Naive B cell (primary cell): ENCODE measurements around the gene SRSF4. TPM values are rescaled to one million over a fixed set of nuclear protein-coding genes. Genes with fewer than 3 reads are reported as not detected.
"Not testable (repeated sequence)": the region's sequence is repeated elsewhere in the genome, so short reads cannot be mapped to it uniquely, and the experiment has no call there.

Experiments
- ATAC-seq, 2 donors: fragments of 150-1000 bp; cut with Tn5 transposase; 2 replicates each; pipeline ENCODE4 v1.10.0; 2021; ENCODE audit warnings: low read depth in 2 of 2, mild to moderate bottlenecking in 2 of 2, moderate library complexity in 2 of 2
- DNase-seq: peaks from one replicate; pipeline ENCODE4 v3.0.0; 2022
- H3K27ac Mint-ChIP-seq, 6 donors: one replicate each; pipeline ENCODE4 v1.8.0; 2020 to 2022; ENCODE audit warnings: mild to moderate bottlenecking in 6 of 6, mixed read lengths in 6 of 6, moderate library complexity in 5 of 6, inconsistent platforms in 2 of 6
- H3K27me3 Mint-ChIP-seq, 3 donors: one replicate each; pipeline ENCODE4 v1.8.0; 2021 to 2022; ENCODE audit warnings: mixed read lengths in 3 of 3, mild to moderate bottlenecking in 1 of 3
- H3K36me3 Mint-ChIP-seq, 2 donors: one replicate each; pipeline ENCODE4 v1.8.0; 2020 to 2022; ENCODE audit warnings: mixed read lengths in 2 of 2, inconsistent platforms in 1 of 2, mild to moderate bottlenecking in 1 of 2
- H3K4me1 Mint-ChIP-seq, 3 donors: one replicate each; pipeline ENCODE4 v1.8.0; 2020 to 2022; ENCODE audit warnings: mixed read lengths in 3 of 3, inconsistent platforms in 1 of 3, mild to moderate bottlenecking in 1 of 3, moderate library complexity in 1 of 3
- H3K4me3 Mint-ChIP-seq, 8 donors: one replicate each; pipeline ENCODE4 v1.8.0; 2020 to 2022; ENCODE audit warnings: mild to moderate bottlenecking in 8 of 8, mixed read lengths in 8 of 8, moderate library complexity in 8 of 8, inconsistent platforms in 2 of 8
- H3K9me3 Mint-ChIP-seq, 7 donors: one replicate each; pipeline ENCODE4 v1.8.0; 2020 to 2022; ENCODE audit warnings: mixed read lengths in 7 of 7, mild to moderate bottlenecking in 5 of 7, inconsistent platforms in 2 of 7, moderate library complexity in 1 of 7
- polyA plus RNA-seq, 6 donors: library from polyadenylated mRNA; unstranded; fragments of 300-500 nt; fragmentation: Illumina TruSeq; gene quantifications; one replicate each; pipeline ENCODE4 v1.2.3, GENCODE V29; 2021; ENCODE audit warnings: low read depth in 6 of 6

The SRSF4 gene
- polyA plus RNA-seq, 6 donors from 2014 or later: 34.7 to 90.6 (median 68.5) TPM

GRCh38 chr1:29145739-29146437, 35.8 kb downstream of the SRSF4 start:
- peak overlapping the region in 4 of 6 donors; percentile 2 to 75 (median 52) for H3K27ac Mint-ChIP-seq
- no peak for DNase-seq
- peaks cover 0 to 2% (median 0%) of the 10 kb centered on the region in 7 donors for H3K9me3 Mint-ChIP-seq
- no peaks in the 10 kb centered on the region for H3K27me3 Mint-ChIP-seq
- ATAC-seq: no peak
- peaks cover 30 to 43% of the 10 kb centered on the region in 2 donors for H3K36me3 Mint-ChIP-seq
- H3K4me3 Mint-ChIP-seq: no peak overlapping the region
- peaks cover 0 to 6% (median 5%) of the 10 kb centered on the region in 3 donors for H3K4me1 Mint-ChIP-seq

- Mint-ChIP-seq H3K27me3 (no peaks in the 10 kb centered on the region), H3K9me3 (peaks cover 0 to 2% (median 0%) of the 10 kb centered on the region in 7 donors), H3K4me1 (peaks cover 0 to 6% (median 5%) of the 10 kb centered on the region in 3 donors), H3K36me3 (peaks cover 24 to 35% of the 10 kb centered on the region in 2 donors), H3K4me3 (no peak overlapping the region), H3K27ac (no peak overlapping the region)
- DNase-seq (no peak), ATAC-seq (no peak)
Measured at GRCh38 chr1:29144178-29144577, 37.5 kb downstream of the SRSF4 start.

GRCh38 chr1:29142714-29143113, 39.0 kb downstream of the SRSF4 start:
- Mint-ChIP-seq H3K27me3 (no peaks in the 10 kb centered on the region), H3K27ac (peak overlapping the region in 2 of 6 donors; percentile 38 to 67)
- no peak for ATAC-seq

GRCh38 chr1:29136391-29136915, 45.2 kb downstream of the SRSF4 start:
- Mint-ChIP-seq H3K4me1 (peaks cover 0 to 3% (median 3%) of the 10 kb centered on the region in 3 donors), H3K27me3 (peaks cover 9 to 29% (median 25%) of the 10 kb centered on the region in 3 donors), H3K9me3 (no peaks in the 10 kb centered on the region), H3K4me3 (peak overlapping the region in 1 of 8 donors; percentile 70), H3K36me3 (no peaks in the 10 kb centered on the region), H3K27ac (no peak overlapping the region)
- ATAC-seq (no peak), DNase-seq (no peak)

More at GRCh38 chr1:29142714-29143113, 39.0 kb downstream of the SRSF4 start:
- no peak for DNase-seq
- H3K9me3 Mint-ChIP-seq: peaks cover 0 to 2% (median 0%) of the 10 kb centered on the region in 7 donors
- H3K36me3 Mint-ChIP-seq: peaks cover 12 to 20% of the 10 kb centered on the region in 2 donors
- peaks cover 0 to 6% (median 5%) of the 10 kb centered on the region in 3 donors for H3K4me1 Mint-ChIP-seq
- H3K4me3 Mint-ChIP-seq: no peak overlapping the region

- DNase-seq (no peak), ATAC-seq (no peak)
- no peak overlapping the region for H3K27ac Mint-ChIP-seq
- peaks cover 0 to 3% (median 3%) of the 10 kb centered on the region in 3 donors for H3K4me1 Mint-ChIP-seq
- H3K36me3 Mint-ChIP-seq: no peaks in the 10 kb centered on the region
- H3K4me3 Mint-ChIP-seq: peak overlapping the region in 3 of 8 donors; percentile 5 to 19 (median 8)
- no peaks in the 10 kb centered on the region for H3K9me3 Mint-ChIP-seq
- peaks cover 9 to 38% (median 25%) of the 10 kb centered on the region in 3 donors for H3K27me3 Mint-ChIP-seq
Measured at GRCh38 chr1:29134695-29135028, 47.0 kb downstream of the SRSF4 start.

GRCh38 chr1:29133861-29134694, 47.6 kb downstream of the SRSF4 start:
- Mint-ChIP-seq H3K27ac (no peak overlapping the region), H3K4me3 (peak overlapping the region in 3 of 8 donors; percentile 5 to 56 (median 8)), H3K27me3 (peaks cover 9 to 41% (median 25%) of the 10 kb centered on the region in 3 donors), H3K9me3 (no peaks in the 10 kb centered on the region), H3K36me3 (no peaks in the 10 kb centered on the region), H3K4me1 (peaks cover 0 to 3% (median 3%) of the 10 kb centered on the region in 3 donors)
- no peak for ATAC-seq
- DNase-seq: no peak

GRCh38 chr1:29131056-29131455, 50.6 kb downstream of the SRSF4 start:
- not testable (repeated sequence) for H3K27ac Mint-ChIP-seq, H3K4me3 Mint-ChIP-seq, H3K4me1 Mint-ChIP-seq, DNase-seq, H3K9me3 Mint-ChIP-seq, ATAC-seq, H3K36me3 Mint-ChIP-seq
- peaks cover 12 to 50% (median 27%) of the 10 kb centered on the region in 3 donors for H3K27me3 Mint-ChIP-seq

GRCh38 chr1:29129916-29130315, 51.8 kb downstream of the SRSF4 start:
- peaks cover 15 to 54% (median 38%) of the 10 kb centered on the region in 3 donors for H3K27me3 Mint-ChIP-seq
- ATAC-seq: no peak
- peaks cover 6 to 13% (median 12%) of the 10 kb centered on the region in 3 donors for H3K4me1 Mint-ChIP-seq
- H3K4me3 Mint-ChIP-seq: no peak overlapping the region
- DNase-seq: no peak
- no peak overlapping the region for H3K27ac Mint-ChIP-seq
- H3K9me3 Mint-ChIP-seq: no peaks in the 10 kb centered on the region
- peaks cover 0 to 8% of the 10 kb centered on the region in 2 donors for H3K36me3 Mint-ChIP-seq

GRCh38 chr1:29128739-29129138, 53.0 kb downstream of the SRSF4 start:
- no peak for DNase-seq
- Mint-ChIP-seq H3K9me3 (no peaks in the 10 kb centered on the region), H3K36me3 (peaks cover 0 to 8% of the 10 kb centered on the region in 2 donors), H3K27ac (no peak overlapping the region), H3K27me3 (peaks cover 12 to 46% (median 35%) of the 10 kb centered on the region in 3 donors), H3K4me1 (peaks cover 6 to 10% (median 9%) of the 10 kb centered on the region in 3 donors), H3K4me3 (no peak overlapping the region)
- ATAC-seq: no peak

GRCh38 chr1:29126198-29126597, 55.5 kb downstream of the SRSF4 start:
- no peaks in the 10 kb centered on the region for H3K9me3 Mint-ChIP-seq
- no peak for DNase-seq
- peaks cover 10 to 42% (median 13%) of the 10 kb centered on the region in 3 donors for H3K27me3 Mint-ChIP-seq
- H3K4me1 Mint-ChIP-seq: peaks cover 9 to 14% (median 12%) of the 10 kb centered on the region in 3 donors
- ATAC-seq: no peak
- no peak overlapping the region for H3K27ac Mint-ChIP-seq
- peak overlapping the region; percentile 63 to 90 (median 86) for H3K4me3 Mint-ChIP-seq
- H3K36me3 Mint-ChIP-seq: peaks cover 0 to 8% of the 10 kb centered on the region in 2 donors

- no peaks in the 10 kb centered on the region for H3K9me3 Mint-ChIP-seq
- ATAC-seq (no peak), DNase-seq (no peak)
- H3K36me3 Mint-ChIP-seq: peaks cover 0 to 8% of the 10 kb centered on the region in 2 donors
- H3K4me1 Mint-ChIP-seq: peaks cover 9 to 14% (median 12%) of the 10 kb centered on the region in 3 donors
- H3K4me3 Mint-ChIP-seq: peak overlapping the region; percentile 84 to 93 (median 88)
- H3K27me3 Mint-ChIP-seq: peaks cover 10 to 45% (median 13%) of the 10 kb centered on the region in 3 donors
- H3K27ac Mint-ChIP-seq: peak overlapping the region in 2 of 6 donors; percentile 50 to 82
Measured at GRCh38 chr1:29125788-29126187, 55.9 kb downstream of the SRSF4 start.

GRCh38 chr1:29125237-29125641, 56.5 kb downstream of the SRSF4 start:
- Mint-ChIP-seq H3K4me1 (peaks cover 9 to 14% (median 12%) of the 10 kb centered on the region in 3 donors), H3K9me3 (no peaks in the 10 kb centered on the region), H3K27ac (peak overlapping the region in 4 of 6 donors; percentile 38 to 82 (median 58)), H3K27me3 (peaks cover 10 to 44% (median 13%) of the 10 kb centered on the region in 3 donors), H3K36me3 (peaks cover 0 to 8% of the 10 kb centered on the region in 2 donors), H3K4me3 (peak overlapping the region; percentile 84 to 93 (median 88))
- no peak for DNase-seq
- ATAC-seq: no peak
